OCI-LY7 (cell line): ENCODE results near the gene TMEM161A. TPM values are rescaled to one million over a fixed set of nuclear protein-coding genes. Genes with fewer than 3 reads are reported as not detected.

Experiments
- BruUV-seq: library from RNA; stranded (reverse); fragments of 400-500 nt; replicated peaks from 2 replicates; lab custom pipeline; 2021; lab: Mats Ljungman, UMichigan
- CTCF ChIA-PET: fragments of 300-600 bp; sonication (Branson Sonifier 250); formaldehyde crosslinking; loops from one replicate; lab custom pipeline; 2022; ENCODE audit warnings: antibody characterized with exemption; ENCODE audit not compliant: unreplicated experiment; lab: Charles Lee
- POLR2A ChIA-PET: fragments of 300-600 bp; sonication (Branson Sonifier 250); formaldehyde crosslinking; loops from one replicate; lab custom pipeline; 2022; ENCODE audit warnings: antibody characterized with exemption; lab: Charles Lee
- DNase-seq: peaks from one replicate; pipeline ENCODE4 v3.0.0-alpha.2; 2015; ENCODE audit warnings: low spot score
- H2AFZ ChIP-seq: fragments of 200-600 bp; sonication (generic), shearing (Covaris generic); 2 replicates; pipeline ENCODE4 v1.6.1; 2014; ENCODE audit warnings: mild to moderate bottlenecking, antibody characterized with exemption, low read length, moderate library complexity
- H3K27ac ChIP-seq: fragments of 200-600 bp; sonication (generic); 2 replicates; pipeline ENCODE4 v1.5.1; 2014; ENCODE audit warnings: mixed run types, low read depth, mild to moderate bottlenecking, moderate library complexity, low read length, inconsistent platforms; ENCODE audit not compliant: poor library complexity, severe bottlenecking
- H3K36me3 ChIP-seq: fragments of 200-600 bp; sonication (generic); 2 replicates; pipeline ENCODE4 v1.6.1; 2014; ENCODE audit warnings: mild to moderate bottlenecking, antibody characterized with exemption, low read length, moderate library complexity, mixed read lengths; ENCODE audit not compliant: insufficient read depth
- H3K4me1 ChIP-seq: fragments of 200-600 bp; sonication (generic); 2 replicates; pipeline ENCODE4 v1.5.1; 2014; ENCODE audit warnings: mild to moderate bottlenecking, low read length; ENCODE audit not compliant: insufficient read depth, poor library complexity, severe bottlenecking
- H3K4me2 ChIP-seq: fragments of 200-600 bp; sonication (generic); 2 replicates; pipeline ENCODE4 v1.6.1; 2014; ENCODE audit warnings: mild to moderate bottlenecking, low read length
- H3K4me3 ChIP-seq: fragments of 200-600 bp; sonication (generic); 2 replicates; pipeline ENCODE4 v1.5.1; 2014; ENCODE audit warnings: mild to moderate bottlenecking, low read depth, low read length; ENCODE audit not compliant: poor library complexity, severe bottlenecking
- H3K79me2 ChIP-seq: fragments of 200-600 bp; sonication (generic); 2 replicates; pipeline ENCODE4 v1.6.1; 2016; ENCODE audit warnings: low read depth, mild to moderate bottlenecking, low read length, moderate library complexity, mixed read lengths; ENCODE audit not compliant: insufficient read depth
- H3K9me2 ChIP-seq: fragments of 200-600 bp; sonication (generic); 2 replicates; pipeline ENCODE4 v1.6.1; 2016; ENCODE audit warnings: mild to moderate bottlenecking, low read length, mixed read lengths; ENCODE audit not compliant: insufficient read depth
- H3K9me3 ChIP-seq: fragments of 200-600 bp; sonication (generic); 2 replicates; pipeline ENCODE4 v1.6.1; 2014; ENCODE audit warnings: mild to moderate bottlenecking, mixed run types, low read length, mixed read lengths
- H4K20me1 ChIP-seq: fragments of 200-600 bp; sonication (generic); 2 replicates; pipeline ENCODE4 v1.6.1; 2014; ENCODE audit warnings: mild to moderate bottlenecking, antibody characterized with exemption, low read length, moderate library complexity, mixed read lengths; ENCODE audit not compliant: insufficient read depth
- EZH2phosphoT487 ChIP-seq: fragments of 200-600 bp; sonication (generic); IDR thresholded peaks from 2 replicates; pipeline ENCODE4 v1.6.1; 2018; ENCODE audit warnings: low read depth, borderline replicate concordance, mild to moderate bottlenecking, mixed run types, antibody characterized with exemption, low read length, moderate library complexity, mixed read lengths
- intact Hi-C: fragments of 100-400 bp; cut with micrococcal nuclease; formaldehyde crosslinking; loops from one replicate; pipeline ENCODE4 v1.10.0; 2022; ENCODE audit not compliant: unreplicated experiment
- total RNA-seq, 2 experiments: library from RNA; depleted of rRNA in 1 of 2; stranded (reverse); fragments of >200 nt in 1 of 2; shearing (Covaris generic) in 1 of 2; gene quantifications; 2 replicates each; pipeline ENCODE4 v1.2.3, GENCODE V29; 2014 to 2022
- TF ChIP-seq, protein P1 (sequence below): fragments of 200-600 bp; sonication (generic); conservative IDR thresholded peaks from 2 replicates; pipeline ENCODE4 v1.5.1; 2014; ENCODE audit warnings: mild to moderate bottlenecking, antibody characterized with exemption, low read length, moderate library complexity, mixed read lengths

TMEM161A gene
- total RNA-seq, 2 experiments from 2014 or later, result 31.2 to 40.5 TPM

DNA sequence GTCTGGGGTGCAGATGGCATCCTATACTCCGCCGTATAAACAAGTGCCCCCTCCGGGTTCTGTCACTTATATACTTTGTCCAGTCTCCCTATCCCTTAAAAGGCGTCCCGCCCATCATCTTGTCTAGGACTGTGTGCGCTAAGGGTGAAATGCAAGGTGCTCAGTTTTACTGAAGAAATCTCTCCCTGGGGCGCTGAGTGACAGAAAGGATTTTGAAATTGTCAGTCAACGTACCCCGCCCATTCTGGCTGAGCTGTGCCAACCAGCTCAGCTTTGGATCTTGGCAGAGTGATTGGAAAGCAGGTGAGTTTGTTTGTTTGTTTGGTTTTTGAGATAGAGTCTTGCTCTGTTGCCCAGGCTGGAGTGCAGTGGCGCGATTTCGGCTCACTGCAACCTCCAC lies 4.1 kb upstream of the TMEM161A start:
- no TSS peak for BruUV-seq
- DNase-seq, result no peak
- H2AFZ ChIP-seq, result no peak overlapping the region
- H3K9me3 ChIP-seq, result no peaks in the 10 kb centered on the region
- no peak overlapping the region for H3K27ac ChIP-seq
- H4K20me1 ChIP-seq, result no peaks in the 10 kb centered on the region
- ChIA-PET POLR2A (interaction anchor here (0.7 kb wide), 1 partner anchor 28 kb away, joined by 3 read pairs; the partner anchor contains the start of gene MEF2B), CTCF (no interaction called here)
- intact Hi-C loops, result loop anchor here (1.0 kb wide), 1 partner anchor 77 kb away; no protein-coding TSS in a partner anchor
- no peaks in the 10 kb centered on the region for H3K9me2 ChIP-seq
- H3K4me3 ChIP-seq, result no peak overlapping the region
- peaks cover 47% of the 10 kb centered on the region for H3K4me1 ChIP-seq
- TF ChIP-seq, protein P1, sequence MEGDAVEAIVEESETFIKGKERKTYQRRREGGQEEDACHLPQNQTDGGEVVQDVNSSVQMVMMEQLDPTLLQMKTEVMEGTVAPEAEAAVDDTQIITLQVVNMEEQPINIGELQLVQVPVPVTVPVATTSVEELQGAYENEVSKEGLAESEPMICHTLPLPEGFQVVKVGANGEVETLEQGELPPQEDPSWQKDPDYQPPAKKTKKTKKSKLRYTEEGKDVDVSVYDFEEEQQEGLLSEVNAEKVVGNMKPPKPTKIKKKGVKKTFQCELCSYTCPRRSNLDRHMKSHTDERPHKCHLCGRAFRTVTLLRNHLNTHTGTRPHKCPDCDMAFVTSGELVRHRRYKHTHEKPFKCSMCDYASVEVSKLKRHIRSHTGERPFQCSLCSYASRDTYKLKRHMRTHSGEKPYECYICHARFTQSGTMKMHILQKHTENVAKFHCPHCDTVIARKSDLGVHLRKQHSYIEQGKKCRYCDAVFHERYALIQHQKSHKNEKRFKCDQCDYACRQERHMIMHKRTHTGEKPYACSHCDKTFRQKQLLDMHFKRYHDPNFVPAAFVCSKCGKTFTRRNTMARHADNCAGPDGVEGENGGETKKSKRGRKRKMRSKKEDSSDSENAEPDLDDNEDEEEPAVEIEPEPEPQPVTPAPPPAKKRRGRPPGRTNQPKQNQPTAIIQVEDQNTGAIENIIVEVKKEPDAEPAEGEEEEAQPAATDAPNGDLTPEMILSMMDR, result no peak
- no peak for TF ChIP-seq EZH2phosphoT487
- peaks cover 42% of the 10 kb centered on the region for H3K36me3 ChIP-seq
- peaks cover 7% of the 10 kb centered on the region; the same call in 1 of the 2 replicates for H3K79me2 ChIP-seq
- no peak overlapping the region for H3K4me2 ChIP-seq

DNA sequence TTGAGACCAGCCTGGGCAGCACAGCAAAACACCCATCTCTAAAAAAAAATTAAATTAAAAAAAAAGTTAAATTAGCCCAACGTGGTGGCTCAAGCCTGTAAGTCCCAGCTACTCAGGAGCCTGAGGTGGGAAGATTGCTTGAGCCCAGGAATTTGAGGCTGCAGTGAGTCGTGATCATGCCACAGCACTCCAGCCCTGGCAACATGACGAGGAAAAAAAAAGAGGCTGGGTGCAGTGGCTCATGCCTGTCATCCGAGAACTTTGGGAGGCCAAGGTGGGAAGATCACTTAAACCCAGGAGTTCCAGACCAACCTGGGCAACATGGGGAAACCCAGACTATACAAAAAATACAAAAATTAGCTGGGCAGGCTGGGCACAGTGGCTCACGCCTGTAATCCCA lies 2.2 kb upstream of the TMEM161A start:
- no peak overlapping the region for H3K27ac ChIP-seq
- H3K9me2 ChIP-seq, result no peaks in the 10 kb centered on the region
- POLR2A ChIA-PET, result interaction anchor here (1.0 to 1.4 kb wide), 2 partner anchors 13 to 63 kb away, joined by 3 to 4 read pairs; partner anchors contain the start of gene NR2C2AP

DNA sequence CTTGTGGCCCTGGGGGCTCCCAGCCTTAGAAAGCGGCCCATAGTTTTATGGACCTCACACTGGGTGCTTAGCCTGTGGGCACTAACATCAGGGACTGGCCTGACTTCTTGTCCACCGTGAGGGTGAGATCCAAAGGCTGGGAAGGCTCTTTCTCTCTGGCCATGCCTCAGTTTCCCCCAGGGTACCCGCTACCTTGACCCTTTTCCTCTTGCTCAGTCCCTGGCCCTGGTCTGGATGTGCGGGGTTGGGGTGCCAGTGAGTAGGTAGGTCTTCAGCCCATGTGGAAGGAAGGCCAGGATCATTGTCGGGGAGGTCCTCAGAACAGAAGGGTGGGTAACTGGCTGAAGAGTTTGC lies 1.6 kb upstream of the TMEM161A start:
- Histone ChIP-seq H2AFZ (no peak overlapping the region), H3K4me3 (no peak overlapping the region), H3K79me2 (peaks cover 10% of the 10 kb centered on the region; the same call in 1 of the 2 replicates), H3K4me1 (peaks cover 30% of the 10 kb centered on the region), H3K36me3 (peaks cover 18% of the 10 kb centered on the region), H4K20me1 (no peaks in the 10 kb centered on the region), H3K9me3 (no peaks in the 10 kb centered on the region), H3K9me2 (no peaks in the 10 kb centered on the region), H3K27ac (no peak overlapping the region), H3K4me2 (no peak overlapping the region)
- intact Hi-C loops, result loop anchor here (1.0 to 2.0 kb wide), 3 partner anchors 35 to 87 kb away; no protein-coding TSS in a partner anchor
- no peak for TF ChIP-seq EZH2phosphoT487
- TF ChIP-seq, protein P1, result no peak; the same call in 1 of the 2 replicates
- ChIA-PET CTCF (no interaction called here), POLR2A (interaction anchor here (0.6 kb wide), 1 partner anchor 793 kb away, joined by 3 read pairs; no protein-coding TSS in a partner anchor)
- BruUV-seq, result no TSS peak
- DNase-seq, result no peak

More for the DNA sequence above, 2.2 kb upstream of the TMEM161A start:
- Histone ChIP-seq H4K20me1 (no peaks in the 10 kb centered on the region), H2AFZ (no peak overlapping the region), H3K4me2 (no peak overlapping the region), H3K4me3 (no peak overlapping the region), H3K9me3 (no peaks in the 10 kb centered on the region), H3K4me1 (peaks cover 36% of the 10 kb centered on the region), H3K79me2 (peaks cover 10% of the 10 kb centered on the region; the same call in 1 of the 2 replicates), H3K36me3 (peaks cover 23% of the 10 kb centered on the region)
- CTCF ChIA-PET, result interaction anchor here (0.5 to 1.0 kb wide), 2 partner anchors 34 to 582 kb away, joined by 3 read pairs; no protein-coding TSS in a partner anchor
- no peak for TF ChIP-seq EZH2phosphoT487
- TF ChIP-seq, protein P1, result no peak
- intact Hi-C loops, result no loop called here
- BruUV-seq, result no TSS peak
- DNase-seq, result no peak
